Heart left ventricle (tissue), 16 donors: ENCODE data around the gene EIF3D. TPM values are rescaled to one million over a fixed set of nuclear protein-coding genes. Genes with fewer than 3 reads are reported as not detected.

Experiments
- ATAC-seq, 4 donors: fragments of 200-7000 bp; cut with Tn5 transposase; one replicate each; pipeline ENCODE4 v1.9.1; 2020 to 2022; ENCODE audit warnings: moderate library complexity in 4 of 4, mild to moderate bottlenecking in 3 of 4, moderate number of reproducible peaks in 1 of 4
- DNase-seq, 5 donors: peaks; one replicate each; pipeline ENCODE4 v3.0.0-alpha.2; 2020
- H3K27ac ChIP-seq, 12 donors: fragments of 200-600 bp; sonication (generic) in 4 of 12; one replicate each; pipeline versions ENCODE4 v1.5.0 to v1.8.0; 2016 to 2022; ENCODE audit warnings: mild to moderate bottlenecking in 2 of 12
- H3K27me3 ChIP-seq, 9 donors: fragments of 200-600 bp; sonication (generic) in 2 of 9; one replicate each; pipeline versions ENCODE4 v1.5.1 to v1.8.0; 2016 to 2022; ENCODE audit warnings: mild to moderate bottlenecking in 3 of 9
- H3K36me3 ChIP-seq, 9 donors: fragments of 200-600 bp; sonication (generic) in 2 of 9; one replicate each; pipeline versions ENCODE4 v1.5.0 to v1.8.0; 2018 to 2022; ENCODE audit warnings: mild to moderate bottlenecking in 2 of 9
- H3K4me1 ChIP-seq, 12 donors: fragments of 200-600 bp; sonication (generic) in 4 of 12; one replicate each; pipeline versions ENCODE4 v1.5.0 to v1.8.0; 2016 to 2022; ENCODE audit warnings: mild to moderate bottlenecking in 3 of 12
- H3K4me3 ChIP-seq, 12 donors: fragments of 200-600 bp; sonication (generic) in 4 of 12; one replicate each; pipeline versions ENCODE4 v1.5.0 to v1.8.0; 2017 to 2022; ENCODE audit warnings: mild to moderate bottlenecking in 9 of 12, moderate library complexity in 4 of 12
- H3K9me3 ChIP-seq, 12 donors: fragments of 200-600 bp; sonication (generic) in 4 of 12; one replicate each; pipeline versions ENCODE4 v1.5.0 to v1.8.0; 2016 to 2022; ENCODE audit warnings: mild to moderate bottlenecking in 1 of 12
- CTCF ChIP-seq, 12 donors: fragments of 200-600 bp; sonication (generic) in 4 of 12; IDR thresholded peaks; one replicate each; pipeline versions ENCODE4 v1.5.0 to v1.8.0; 2018 to 2022; ENCODE audit warnings: antibody characterized with exemption in 12 of 12, mild to moderate bottlenecking in 5 of 12
- POLR2A ChIP-seq, 2 donors: fragments of 450-650 bp; IDR thresholded peaks; one replicate each; pipeline ENCODE4 v1.6.1; 2017; ENCODE audit warnings: antibody characterized with exemption in 2 of 2, mild to moderate bottlenecking in 2 of 2, moderate library complexity in 2 of 2
- WGBS, 4 donors: extraction: QIAGEN DNeasy Blood & Tissue Kit in 2 of 4; methylation state at CpG; one replicate each; pipeline versions ENCODE4 v1.1.5 to v1.1.7; 2013 to 2018; 5-methylcytosine and 5-hydroxymethylcytosine counted together
- intact Hi-C, 10 donors: fragments of 100-400 bp; cut with DNase I; formaldehyde crosslinking; loops; one replicate each; pipeline versions ENCODE4 v1.11.1 to v1.14.2; 2022
- polyA plus RNA-seq, 2 donors: library from polyadenylated mRNA; stranded (reverse); fragments of 200-250 nt; gene quantifications; one replicate each; pipeline ENCODE4 v1.2.3, GENCODE V29; 2013
- total RNA-seq, 9 donors: library from RNA; depleted of rRNA in 2 of 9; stranded (reverse); fragments of >200 nt in 2 of 9; fragmentation: NEBNext Ultra II Directional in 3 of 9; extraction: Animal tissue kit (Norgen Biotek cat#: 25700) in 3 of 9; gene quantifications; one replicate each; pipeline versions ENCODE4 v1.1.0 to v1.2.4, GENCODE V29; 2016 to 2023
- donor health status: ischemic (EF 13 %, LVEDD 7.1; RV severe dilation, severe dysfunction).
- donor health status: healthy with polysubstance abuse.
- donor health status: DM: no; HTN: yes; CAD: no.
- donor health status: DM: no; HTN: no; CAD: no.
- donor health status: ischemic (EF 25% LVEDD 6.9; RV normal size, moderate dysfunction).
- donor health status: ischemic (EF 25% LVEDD 5.7; RV mildly dilated, moderate dysfunction).
- donor health status: healthy.
- donor health status: DM: yes; HTN: yes; CAD: no.
- donor health status: ischemic (EF 35%, LVEDD 5.7; RV mildly dilated, moderate dysfunction).
- donor health status: nonischemic (EF 11% LVEDD 7.7; RV severe dilation, severe dysfunction).
- donor health status: DM: yes; HTN: yes; CAD: no.
- donor health status: PGD.
- donor health status: ischemic (EF 29% LVEDD 5.4; RV normal size, mild dysfunction).
- donor health status: nonischemic (EF 23%, LVEDD 6.1; RV moderate dilation, normal function).

The EIF3D gene
- total and polyA plus RNA-seq, 11 donors: 73.6 to 206 (median 89.4) TPM

DNA sequence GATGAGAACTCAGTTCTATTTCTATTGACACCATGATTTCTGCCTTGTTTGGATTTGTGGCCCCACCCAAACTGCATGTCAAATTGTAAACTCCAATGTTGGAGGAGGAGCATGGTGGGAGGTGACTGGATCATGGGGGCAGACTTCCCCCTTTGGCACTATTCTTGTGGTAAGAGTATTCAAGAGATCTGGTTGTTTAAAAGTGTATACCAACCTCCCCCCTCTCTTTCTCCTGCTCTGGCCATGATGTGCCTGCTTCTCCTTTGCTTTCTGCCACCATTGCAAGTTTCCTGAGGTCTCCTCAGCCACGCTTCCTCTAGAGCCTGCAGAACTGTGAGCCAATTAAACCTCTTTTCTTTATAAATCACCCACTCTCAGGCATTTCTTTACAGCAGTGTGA lies 14.2 kb downstream of the EIF3D start:
- H3K4me1 ChIP-seq: peaks cover 0 to 9% (median 0%) of the 10 kb centered on the region in 12 donors
- ATAC-seq: no peak
- DNase-seq: no peak
- H3K27me3 ChIP-seq: no peaks in the 10 kb centered on the region
- H3K36me3 ChIP-seq: peaks cover 13 to 100% (median 96%) of the 10 kb centered on the region in 9 donors
- no peaks in the 10 kb centered on the region for H3K9me3 ChIP-seq
- 93 to 98% (median 94%) methylated on average over 1 of the region's 1 CpG for WGBS, 4 donors
- intact Hi-C loops: no loop called here
- H3K4me3 ChIP-seq: no peak overlapping the region
- no peak overlapping the region for H3K27ac ChIP-seq
- TF ChIP-seq CTCF (IDR thresholded peaks at IDR 0.05) (no peak), POLR2A (IDR thresholded peaks at IDR 0.05) (no peak)

DNA sequence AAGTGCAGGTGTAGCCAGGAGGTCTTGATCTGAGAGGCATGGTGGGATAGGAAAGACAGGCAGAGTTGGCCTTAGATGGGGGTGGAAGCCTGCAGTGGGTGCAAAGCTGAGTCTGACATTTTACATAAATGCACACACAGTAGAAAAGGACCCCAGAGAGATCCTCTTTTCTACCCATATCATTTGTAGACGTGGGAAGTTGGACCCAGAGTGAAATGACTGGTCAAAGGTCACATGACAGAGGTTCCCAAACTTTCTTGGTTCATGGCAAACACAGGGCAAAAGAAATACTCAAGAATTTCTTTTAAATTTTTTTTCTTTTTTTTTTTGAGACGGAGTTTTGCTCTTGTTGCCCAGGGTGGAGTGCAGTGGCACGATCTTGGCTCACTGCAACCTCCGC lies 16.0 kb downstream of the EIF3D start:
- no peak for DNase-seq
- peaks cover 9 to 84% (median 79%) of the 10 kb centered on the region in 9 donors for H3K36me3 ChIP-seq
- TF ChIP-seq CTCF (IDR thresholded peaks at IDR 0.05) (no peak), POLR2A (IDR thresholded peaks at IDR 0.05) (no peak)
- no peaks in the 10 kb centered on the region for H3K27me3 ChIP-seq
- intact Hi-C loops: no loop called here
- no peak for ATAC-seq
- WGBS, 4 donors: 81 to 90% (median 85%) methylated on average over 4 of the region's 4 CpGs
- H3K4me3 ChIP-seq: no peak overlapping the region
- H3K9me3 ChIP-seq: no peaks in the 10 kb centered on the region
- peaks cover 0 to 6% (median 0%) of the 10 kb centered on the region in 12 donors for H3K4me1 ChIP-seq
- no peak overlapping the region for H3K27ac ChIP-seq

- H3K4me1 ChIP-seq: peaks cover 0 to 13% (median 3%) of the 10 kb centered on the region in 12 donors
- H3K9me3 ChIP-seq: no peaks in the 10 kb centered on the region
- DNase-seq (no peak), ATAC-seq (peak in 1 of 4 donors; percentile 14)
- no peak overlapping the region for H3K4me3 ChIP-seq
- H3K27me3 ChIP-seq: no peaks in the 10 kb centered on the region
- H3K36me3 ChIP-seq: peaks cover 9 to 77% (median 72%) of the 10 kb centered on the region in 9 donors
- intact Hi-C loops: no loop called here
- H3K27ac ChIP-seq: no peak overlapping the region
- WGBS, 4 donors: 90 to 95% (median 93%) methylated on average over 8 of the region's 8 CpGs
- TF ChIP-seq POLR2A (IDR thresholded peaks at IDR 0.05) (no peak), CTCF (IDR thresholded peaks at IDR 0.05) (no peak)
Measured at GRCh38 chr22:36512333-36512732, 16.6 kb downstream of the EIF3D start.

DNA sequence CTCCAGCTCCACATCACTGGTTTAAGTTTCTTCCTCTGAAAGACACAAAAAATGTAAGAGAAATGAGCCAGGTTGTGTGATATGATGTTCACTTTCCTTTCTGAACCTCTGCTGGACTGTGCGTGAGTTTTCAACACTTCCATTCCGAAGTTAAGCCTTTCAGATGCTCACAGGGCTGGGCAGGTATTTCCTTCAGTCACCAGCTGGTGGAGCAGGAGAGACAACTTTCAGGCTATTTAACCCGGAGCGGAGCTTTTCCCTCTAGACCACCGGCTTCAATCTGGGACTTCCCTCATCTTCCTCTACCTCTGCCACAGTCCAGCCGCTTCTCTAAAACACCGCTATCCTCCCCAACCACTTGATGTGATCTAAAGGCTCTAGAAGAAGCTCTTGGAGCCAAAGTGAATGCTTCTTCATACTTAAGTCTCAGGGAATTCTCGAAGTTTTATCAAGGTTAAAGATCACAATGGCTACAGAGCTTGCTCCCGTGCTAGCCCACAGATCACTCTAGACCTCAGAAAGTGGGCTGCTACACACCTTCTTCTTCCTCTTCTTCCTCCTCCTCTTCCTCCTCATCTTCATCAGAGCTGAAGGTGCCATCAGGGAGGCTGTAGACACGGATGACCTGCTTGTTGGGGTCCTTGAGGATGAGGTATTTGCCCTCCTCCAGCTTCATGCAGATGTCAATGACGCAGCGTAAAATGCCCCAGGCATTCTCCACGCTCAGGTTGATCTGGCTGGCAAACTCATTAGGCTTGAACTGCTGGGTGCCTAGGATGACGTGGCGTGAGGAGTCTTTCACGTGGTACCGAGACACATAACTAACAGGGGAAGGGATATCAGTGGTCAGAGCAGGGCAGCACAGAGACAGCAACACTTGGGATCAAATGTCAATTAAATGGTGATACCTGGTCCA lies 17.7 kb downstream of the EIF3D start:
- peaks cover 0 to 21% (median 11%) of the 10 kb centered on the region in 12 donors for H3K4me1 ChIP-seq
- TF ChIP-seq CTCF (IDR thresholded peaks at IDR 0.05) (peak; percentile 28 to 64 (median 51)), POLR2A (IDR thresholded peaks at IDR 0.05) (no peak)
- peaks cover 6 to 66% (median 61%) of the 10 kb centered on the region in 9 donors for H3K36me3 ChIP-seq
- no peaks in the 10 kb centered on the region for H3K27me3 ChIP-seq
- H3K9me3 ChIP-seq: no peaks in the 10 kb centered on the region
- H3K27ac ChIP-seq: peak overlapping the region in 1 of 12 donors; percentile 30
- peak in 1 of 4 donors; percentile 23 for ATAC-seq
- no peak overlapping the region for H3K4me3 ChIP-seq
- 64 to 71% (median 68%) methylated on average over 17 of the region's 17 CpGs for WGBS, 4 donors
- intact Hi-C loops: no loop called here
- DNase-seq: no peak
